Smooth muscle cell (in vitro differentiated cells): ENCODE results near the gene HSD11B1L. TPM values are rescaled to one million over a fixed set of nuclear protein-coding genes. Genes with fewer than 3 reads are reported as not detected.

Experiments used
- DNase-seq: peaks from one replicate; lab custom pipeline; 2025; ENCODE audit not compliant: unreplicated experiment; lab: John Stamatoyannopoulos, UW
- H2AFZ ChIP-seq: fragments of 200-600 bp; sonication (generic); 2 replicates; pipeline ENCODE4 v1.6.0; 2016; ENCODE audit warnings: antibody characterized with exemption, low read depth, mild to moderate bottlenecking
- H3F3A ChIP-seq: fragments of 200-600 bp; sonication (generic); 2 replicates; pipeline ENCODE4 v1.6.0; 2017; ENCODE audit warnings: antibody characterized with exemption, low read depth
- H3K27ac ChIP-seq: fragments of 200-600 bp; sonication (generic); 2 replicates; pipeline ENCODE4 v1.5.1; 2016; ENCODE audit warnings: low read depth, mild to moderate bottlenecking
- H3K27me3 ChIP-seq: fragments of 200-600 bp; sonication (generic); 2 replicates; pipeline ENCODE4 v1.6.1; 2016; ENCODE audit warnings: low read depth, mild to moderate bottlenecking
- H3K36me3 ChIP-seq: fragments of 200-600 bp; sonication (generic); 2 replicates; pipeline ENCODE4 v1.5.1; 2016; ENCODE audit warnings: low read depth
- H3K4me1 ChIP-seq: fragments of 200-600 bp; sonication (generic); 2 replicates; pipeline ENCODE4 v1.5.1; 2016; ENCODE audit warnings: low read depth
- H3K4me2 ChIP-seq: fragments of 200-600 bp; sonication (generic); 2 replicates; pipeline ENCODE4 v1.6.0; 2016; ENCODE audit warnings: mild to moderate bottlenecking
- H3K4me3 ChIP-seq: fragments of 200-600 bp; sonication (generic); 2 replicates; pipeline ENCODE4 v1.5.1; 2016; ENCODE audit warnings: mild to moderate bottlenecking
- H3K79me2 ChIP-seq: fragments of 200-600 bp; sonication (generic); 2 replicates; pipeline ENCODE4 v1.6.0; 2016; ENCODE audit warnings: low read depth, mild to moderate bottlenecking
- H3K9ac ChIP-seq: fragments of 200-600 bp; sonication (generic); 2 replicates; pipeline ENCODE4 v1.6.0; 2016; ENCODE audit warnings: low read depth
- H3K9me3 ChIP-seq: fragments of 200-600 bp; sonication (generic); replicated peaks from 2 replicates; pipeline ENCODE4 v1.5.1; 2016; ENCODE audit warnings: low read depth
- H4K20me1 ChIP-seq: fragments of 200-600 bp; sonication (generic); 2 replicates; pipeline ENCODE4 v1.6.0; 2016; ENCODE audit warnings: low read depth
- CTCF ChIP-seq: fragments of 200-600 bp; sonication (generic); IDR thresholded peaks from 2 replicates; pipeline ENCODE4 v1.5.1; 2017; ENCODE audit warnings: borderline replicate concordance, mild to moderate bottlenecking, antibody characterized with exemption; ENCODE audit not compliant: insufficient read depth, poor library complexity, severe bottlenecking
- WGBS: methylation state at CpG from one replicate; pipeline ENCODE4 v1.1.7; 2016; ENCODE audit warnings: low lambda C conversion rate; 5-methylcytosine and 5-hydroxymethylcytosine counted together
- polyA plus RNA-seq: library from polyadenylated mRNA; unstranded; fragments of >200 nt; fragmentation: Nextera tagmentation; extraction: Ambion mirVana; gene quantifications from 2 replicates; pipeline ENCODE4 v1.2.1, GENCODE V29; 2016
- total RNA-seq: library from RNA; depleted of rRNA; stranded (reverse); fragments of >200 nt; gene quantifications from 2 replicates; pipeline ENCODE4 v1.2.3, GENCODE V29; 2014

HSD11B1L gene
- total and polyA plus RNA-seq, 2 experiments from 2014 or later = 28.0 to 28.4 TPM

- Histone ChIP-seq H3K4me2 (no peak overlapping the region), H3K27me3 (no peaks in the 10 kb centered on the region), H3K36me3 (no peaks in the 10 kb centered on the region), H3K79me2 (peaks cover 99% of the 10 kb centered on the region), H3K4me1 (no peaks in the 10 kb centered on the region), H2AFZ (no peak overlapping the region), H3K9ac (no peak overlapping the region), H3K27ac (no peak overlapping the region), H3K4me3 (no peak overlapping the region), H3K9me3 (no peaks in the 10 kb centered on the region), H4K20me1 (peaks cover 98% of the 10 kb centered on the region), H3F3A (peaks cover 2% of the 10 kb centered on the region)
- TF ChIP-seq CTCF = no peak
- whole genome bisulfite sequencing = 96% methylated on average over 5 of the region's 5 CpGs
- no peak for DNase-seq
Measured at GRCh38 chr19:5632657-5633056, 48.2 kb upstream of the HSD11B1L start.

- H3K9ac ChIP-seq = no peak overlapping the region
- H3K36me3 ChIP-seq = no peaks in the 10 kb centered on the region
- H3K79me2 ChIP-seq = peaks cover 99% of the 10 kb centered on the region
- H3K4me2 ChIP-seq = no peak overlapping the region
- no peak overlapping the region for H2AFZ ChIP-seq
- H3K4me1 ChIP-seq = no peaks in the 10 kb centered on the region
- 95% methylated on average over 6 of the region's 6 CpGs for WGBS
- H3K4me3 ChIP-seq = no peak overlapping the region
- no peaks in the 10 kb centered on the region for H3K9me3 ChIP-seq
- no peak for DNase-seq
- H3F3A ChIP-seq = peaks cover 5% of the 10 kb centered on the region
- no peaks in the 10 kb centered on the region for H3K27me3 ChIP-seq
- H4K20me1 ChIP-seq = peaks cover 98% of the 10 kb centered on the region
- H3K27ac ChIP-seq = no peak overlapping the region
- no peak for TF ChIP-seq CTCF
Measured at GRCh38 chr19:5635427-5635826, 45.4 kb upstream of the HSD11B1L start.

GRCh38 chr19:5637971-5638370 lies 42.9 kb upstream of the HSD11B1L start:
- no peak for DNase-seq
- H3K9ac ChIP-seq = no peak overlapping the region
- H3K4me2 ChIP-seq = no peak overlapping the region
- no peak overlapping the region for H3K27ac ChIP-seq
- H3K4me1 ChIP-seq = no peaks in the 10 kb centered on the region
- peaks cover 5% of the 10 kb centered on the region for H3F3A ChIP-seq
- no peak overlapping the region for H2AFZ ChIP-seq
- WGBS = 97% methylated on average over 1 of the region's 1 CpG
- no peak overlapping the region for H3K4me3 ChIP-seq
- H3K79me2 ChIP-seq = peaks cover 98% of the 10 kb centered on the region
- no peaks in the 10 kb centered on the region for H3K27me3 ChIP-seq
- H3K9me3 ChIP-seq = no peaks in the 10 kb centered on the region
- H4K20me1 ChIP-seq = peaks cover 98% of the 10 kb centered on the region
- no peak for TF ChIP-seq CTCF
- no peaks in the 10 kb centered on the region for H3K36me3 ChIP-seq

- H3K27me3 ChIP-seq = no peaks in the 10 kb centered on the region
- peaks cover 100% of the 10 kb centered on the region for H4K20me1 ChIP-seq
- H3K27ac ChIP-seq = no peak overlapping the region
- H3K9ac ChIP-seq = no peak overlapping the region
- H3F3A ChIP-seq = peaks cover 5% of the 10 kb centered on the region
- H3K36me3 ChIP-seq = peaks cover 4% of the 10 kb centered on the region
- DNase-seq = no peak
- TF ChIP-seq CTCF = no peak
- 94% methylated on average over 4 of the region's 4 CpGs for WGBS
- H3K4me1 ChIP-seq = no peaks in the 10 kb centered on the region
- no peak overlapping the region for H3K4me2 ChIP-seq
- peaks cover 99% of the 10 kb centered on the region for H3K79me2 ChIP-seq
- no peak overlapping the region for H3K4me3 ChIP-seq
- no peaks in the 10 kb centered on the region for H3K9me3 ChIP-seq
- no peak overlapping the region for H2AFZ ChIP-seq
Measured at GRCh38 chr19:5641171-5641570, 39.7 kb upstream of the HSD11B1L start.
